SK-N-SH (cell line): ENCODE results near the gene CFAP251. TPM values are rescaled to one million over a fixed set of nuclear protein-coding genes. Genes with fewer than 3 reads are reported as not detected.
A peak's percentile ranks its signal among the peaks of the same experiment; 100 is the strongest.

ENCODE experiments used
- CTCF ChIA-PET: fragments of 300-600, 350-600 bp; formaldehyde crosslinking; extraction: SDS; loops from one replicate; lab custom pipeline; 2021; lab: Yijun Ruan, JAX
- POLR2A ChIA-PET: fragments of 350-600 bp; sonication (Branson Sonifier 250); formaldehyde crosslinking; extraction: SDS; loops from one replicate; lab custom pipeline; 2020; ENCODE audit warnings: antibody characterized with exemption, inconsistent platforms; lab: Yijun Ruan, JAX
- DNase-seq: peaks from one replicate; pipeline ENCODE4 v3.0.0; 2012
- H2AFZ ChIP-seq: fragments of 200-600 bp; sonication (generic); 2 replicates; pipeline ENCODE4 v1.8.1; 2016; ENCODE audit warnings: antibody characterized with exemption, mild to moderate bottlenecking, low read depth
- H3F3A ChIP-seq: fragments of 200-600 bp; sonication (generic); replicated peaks from 2 replicates; pipeline ENCODE3; 2016; ENCODE audit warnings: antibody characterized with exemption, mild to moderate bottlenecking; ENCODE audit not compliant: insufficient read depth
- H3K27ac ChIP-seq, 2 experiments: fragments of 200-500 bp in 1 of 2; fragments of 200-600 bp in 1 of 2; sonication (Bioruptor generic) in 1 of 2; sonication (generic), shearing (Covaris generic) in 1 of 2; 2 replicates each; pipeline versions ENCODE4 v1.5.1 to v1.6.1; 2014 to 2016; ENCODE audit warnings: low read depth in 2 of 2, inconsistent platforms in 1 of 2, low read length in 1 of 2, mild to moderate bottlenecking in 1 of 2, mixed read lengths in 1 of 2
- H3K27me3 ChIP-seq: fragments of 200-600 bp; sonication (generic), shearing (Covaris generic); 2 replicates; pipeline ENCODE4 v1.6.1; 2016; ENCODE audit warnings: mixed run types; ENCODE audit not compliant: insufficient read depth
- H3K36me3 ChIP-seq, 2 experiments: fragments of 200-500 bp in 1 of 2; fragments of 200-600 bp in 1 of 2; sonication (Bioruptor generic) in 1 of 2; sonication (generic) in 1 of 2; replicated peaks in 1 of 2; 2 replicates each; pipeline versions ENCODE3 to v1.5.1; 2014 to 2016; ENCODE audit warnings: low read length in 1 of 2, mild to moderate bottlenecking in 1 of 2; ENCODE audit not compliant: insufficient read depth in 2 of 2, control insufficient read depth in 1 of 2
- H3K4me1 ChIP-seq, 2 experiments: fragments of 200-500 bp in 1 of 2; fragments of 200-600 bp in 1 of 2; sonication (Bioruptor generic) in 1 of 2; sonication (generic), shearing (Covaris generic) in 1 of 2; 2 replicates each; pipeline versions ENCODE4 v1.5.1 to v1.6.1; 2014 to 2016; ENCODE audit warnings: low read depth in 1 of 2, low read length in 1 of 2, mixed run types in 1 of 2; ENCODE audit not compliant: insufficient read depth in 2 of 2, control insufficient read depth in 1 of 2
- H3K4me2 ChIP-seq: fragments of 200-600 bp; sonication (generic), shearing (Covaris generic); 2 replicates; pipeline ENCODE4 v1.6.1; 2017; ENCODE audit warnings: mixed run types
- H3K4me3 ChIP-seq, 2 experiments: fragments of 200-500 bp in 1 of 2; fragments of 200-600 bp in 1 of 2; sonication (Bioruptor generic) in 1 of 2; sonication (generic), shearing (Covaris generic) in 1 of 2; 2 replicates each; pipeline versions ENCODE4 v1.5.1 to v1.8.1; 2014 to 2016; ENCODE audit warnings: low read depth in 2 of 2, inconsistent platforms in 1 of 2, low read length in 1 of 2, mild to moderate bottlenecking in 1 of 2, mixed read lengths in 1 of 2, moderate library complexity in 1 of 2
- H3K79me2 ChIP-seq: fragments of 200-600 bp; sonication (generic); 2 replicates; pipeline ENCODE4 v1.8.1; 2017; ENCODE audit warnings: mild to moderate bottlenecking; ENCODE audit not compliant: insufficient read depth
- H3K9ac ChIP-seq: fragments of 200-600 bp; sonication (generic); 2 replicates; pipeline ENCODE4 v1.6.1; 2017; ENCODE audit warnings: mixed run types
- H3K9me2 ChIP-seq: fragments of 200-600 bp; sonication (generic); 2 replicates; pipeline ENCODE4 v1.6.1; 2017; ENCODE audit warnings: mixed run types
- H3K9me3 ChIP-seq: fragments of 200-600 bp; sonication (generic); 2 replicates; pipeline ENCODE4 v1.6.1; 2017; ENCODE audit warnings: mixed run types, mild to moderate bottlenecking, moderate library complexity
- H4K20me1 ChIP-seq: fragments of 200-600 bp; sonication (generic); 2 replicates; pipeline ENCODE4 v1.6.1; 2017; ENCODE audit warnings: mild to moderate bottlenecking, mixed run types; ENCODE audit not compliant: insufficient read depth
- CHD2 ChIP-seq: fragments of 150-350 bp; IDR thresholded peaks from 2 replicates; pipeline ENCODE4 v1.6.1; 2018; ENCODE audit warnings: low read length; ENCODE audit not compliant: partially characterized antibody
- ELF1 ChIP-seq: IDR thresholded peaks from 2 replicates; pipeline ENCODE4 v1.4.0; 2012
- GABPA ChIP-seq: IDR thresholded peaks from 2 replicates; pipeline ENCODE4 v1.4.0; 2012; ENCODE audit warnings: low read depth, mild to moderate bottlenecking
- GATA2 ChIP-seq: sonication (generic); formaldehyde crosslinking; IDR thresholded peaks from 2 replicates; pipeline ENCODE4 v1.5.0; 2020; ENCODE audit warnings: mild to moderate bottlenecking, missing genetic modification reagents
- JUND ChIP-seq: IDR thresholded peaks from 2 replicates; pipeline ENCODE4 v1.4.0; 2012
- MEF2A ChIP-seq: IDR thresholded peaks from 2 replicates; pipeline ENCODE4 v1.4.0; 2012; ENCODE audit warnings: low read depth, borderline replicate concordance
- NRF1 ChIP-seq: IDR thresholded peaks from 2 replicates; pipeline ENCODE4 v1.6.1; 2012; ENCODE audit warnings: low read depth, mild to moderate bottlenecking, low read length
- RAD21 ChIP-seq: IDR thresholded peaks from 2 replicates; pipeline ENCODE4 v1.6.1; 2012; ENCODE audit warnings: mild to moderate bottlenecking, low read length
- RFX5 ChIP-seq: IDR thresholded peaks from 2 replicates; pipeline ENCODE4 v1.6.1; 2012; ENCODE audit warnings: mild to moderate bottlenecking, improper control_type of control experiment, low read length
- SIN3A ChIP-seq: IDR thresholded peaks from 2 replicates; pipeline ENCODE4 v1.6.1; 2012; ENCODE audit warnings: low read depth, mild to moderate bottlenecking, low read length, moderate library complexity, borderline replicate concordance
- SMC3 ChIP-seq: IDR thresholded peaks from 2 replicates; pipeline ENCODE4 v1.6.1; 2012; ENCODE audit warnings: low read depth, low read length, improper control_type of control experiment
- TEAD4 ChIP-seq: IDR thresholded peaks from 2 replicates; pipeline ENCODE4 v1.4.0; 2012; ENCODE audit warnings: mild to moderate bottlenecking, borderline replicate concordance; ENCODE audit not compliant: insufficient read depth
- ZBTB33 ChIP-seq: IDR thresholded peaks from 2 replicates; pipeline ENCODE4 v1.4.0; 2012; ENCODE audit warnings: low read depth, borderline replicate concordance
- WGBS: methylation state at CpG from one replicate; pipeline ENCODE4 v1.1.6; 2017; ENCODE audit warnings: low lambda C conversion rate; 5-methylcytosine and 5-hydroxymethylcytosine counted together
- polyA plus RNA-seq, 3 experiments: library from polyadenylated mRNA; depleted of rRNA; stranded (reverse); fragments of >200 nt; gene quantifications; 2 replicates each; pipeline ENCODE4 v1.2.3, GENCODE V29; 2012
- TF ChIP-seq, protein P1 (sequence below): fragments of 150-350 bp; IDR thresholded peaks from 2 replicates; pipeline ENCODE4 v1.6.1; 2017; ENCODE audit warnings: antibody characterized with exemption, low read length, low read depth, borderline replicate concordance
- TF ChIP-seq, protein P2 (sequence below): IDR thresholded peaks from 2 replicates; pipeline ENCODE4 v1.6.1; 2012; ENCODE audit warnings: mild to moderate bottlenecking, low read depth, low read length, moderate library complexity
- TF ChIP-seq, protein P3 (sequence below): IDR thresholded peaks from 2 replicates; pipeline ENCODE4; 2012
- TF ChIP-seq, protein P4 (sequence below): fragments of 200-600 bp; sonication (generic); IDR thresholded peaks from 2 replicates; pipeline ENCODE4 v1.6.1; 2017; ENCODE audit warnings: antibody characterized with exemption, mild to moderate bottlenecking, moderate library complexity
- TF ChIP-seq, protein P5 (sequence below): fragments of 150-350 bp; IDR thresholded peaks from 2 replicates; pipeline ENCODE4 v1.6.1; 2016; ENCODE audit warnings: mild to moderate bottlenecking, low read depth, low read length

CFAP251 gene
- polyA plus RNA-seq, 1 of the 3 experiments (the other 2 are of a cell fraction) = 5.7 TPM

DNA sequence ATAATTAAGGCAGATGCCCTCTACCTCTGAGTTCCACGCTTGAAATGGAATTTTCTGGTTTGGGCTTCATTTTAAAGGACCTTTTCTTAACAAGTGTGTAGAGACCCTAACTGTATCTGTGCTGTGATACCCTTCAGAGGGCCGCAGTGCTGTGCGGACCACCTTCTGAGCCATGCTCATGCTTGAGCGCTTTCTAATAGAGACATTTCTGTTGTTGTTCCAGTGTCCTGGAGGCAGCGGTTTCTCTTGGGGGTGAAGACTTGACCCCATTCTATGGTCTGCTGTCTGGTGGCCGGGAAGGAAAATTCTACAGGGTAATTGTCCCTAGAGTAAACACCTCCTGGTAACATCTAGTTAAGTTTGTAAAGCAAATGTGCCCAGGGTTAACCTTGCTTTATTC, 56.6 kb downstream of the CFAP251 start:
- H3K4me2 ChIP-seq = no peak overlapping the region
- TF ChIP-seq, protein P1, sequence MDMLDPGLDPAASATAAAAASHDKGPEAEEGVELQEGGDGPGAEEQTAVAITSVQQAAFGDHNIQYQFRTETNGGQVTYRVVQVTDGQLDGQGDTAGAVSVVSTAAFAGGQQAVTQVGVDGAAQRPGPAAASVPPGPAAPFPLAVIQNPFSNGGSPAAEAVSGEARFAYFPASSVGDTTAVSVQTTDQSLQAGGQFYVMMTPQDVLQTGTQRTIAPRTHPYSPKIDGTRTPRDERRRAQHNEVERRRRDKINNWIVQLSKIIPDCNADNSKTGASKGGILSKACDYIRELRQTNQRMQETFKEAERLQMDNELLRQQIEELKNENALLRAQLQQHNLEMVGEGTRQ = no peak
- 0 out of 2 replicates have a peak, but pooled peaks have one; percentile 0 for TF ChIP-seq TEAD4
- TF ChIP-seq, all 33 proteins: peak for 1
- WGBS = 87% methylated on average over 6 of the region's 6 CpGs

DNA sequence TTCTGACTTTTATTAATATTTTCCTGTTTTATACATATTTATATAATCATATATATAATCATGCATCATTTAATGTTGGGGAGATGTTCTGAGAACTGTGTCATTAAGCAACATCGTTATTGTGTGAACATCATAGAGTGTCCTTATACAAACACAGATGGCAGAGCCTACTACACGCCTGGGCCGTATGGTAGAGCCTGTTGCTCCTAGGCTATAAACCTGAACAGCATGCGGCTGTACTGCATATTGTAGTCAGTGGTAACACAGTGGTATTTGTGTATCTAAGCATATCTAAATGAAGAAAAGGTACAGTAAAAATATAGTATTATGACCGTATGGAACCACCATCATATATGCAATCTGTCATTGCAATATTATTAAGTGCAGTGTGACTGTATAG, 58.6 kb downstream of the CFAP251 start:
- Histone ChIP-seq H3K79me2 (no peaks in the 10 kb centered on the region), H3K9ac (no peak overlapping the region), H2AFZ (no peak overlapping the region), H3K4me1 (peaks cover 0 to 9% of the 10 kb centered on the region in 2 experiments; a peak in 2 of 4 replicates), H3K27me3 (no peaks in the 10 kb centered on the region), H3K4me3 (no peak overlapping the region), H3K4me2 (no peak overlapping the region), H3K27ac (no peak overlapping the region), H3K9me2 (no peaks in the 10 kb centered on the region), H3K9me3 (no peaks in the 10 kb centered on the region), H4K20me1 (no peaks in the 10 kb centered on the region), H3K36me3 (no peaks in the 10 kb centered on the region), H3F3A (peaks cover under 1% of the 10 kb centered on the region)
- WGBS = 98% methylated on average over 5 of the region's 5 CpGs
- ChIA-PET POLR2A (no interaction called here), CTCF (no interaction called here)
- DNase-seq = no peak
- TF ChIP-seq RFX5 (no peak), GABPA (no peak), RAD21 (no peak), ELF1 (no peak), MEF2A (no peak), ZBTB33 (no peak), SMC3 (no peak), CHD2 (no peak), SIN3A (no peak), NRF1 (no peak), JUND (no peak), GATA2 (no peak)
- TF ChIP-seq, protein P2, sequence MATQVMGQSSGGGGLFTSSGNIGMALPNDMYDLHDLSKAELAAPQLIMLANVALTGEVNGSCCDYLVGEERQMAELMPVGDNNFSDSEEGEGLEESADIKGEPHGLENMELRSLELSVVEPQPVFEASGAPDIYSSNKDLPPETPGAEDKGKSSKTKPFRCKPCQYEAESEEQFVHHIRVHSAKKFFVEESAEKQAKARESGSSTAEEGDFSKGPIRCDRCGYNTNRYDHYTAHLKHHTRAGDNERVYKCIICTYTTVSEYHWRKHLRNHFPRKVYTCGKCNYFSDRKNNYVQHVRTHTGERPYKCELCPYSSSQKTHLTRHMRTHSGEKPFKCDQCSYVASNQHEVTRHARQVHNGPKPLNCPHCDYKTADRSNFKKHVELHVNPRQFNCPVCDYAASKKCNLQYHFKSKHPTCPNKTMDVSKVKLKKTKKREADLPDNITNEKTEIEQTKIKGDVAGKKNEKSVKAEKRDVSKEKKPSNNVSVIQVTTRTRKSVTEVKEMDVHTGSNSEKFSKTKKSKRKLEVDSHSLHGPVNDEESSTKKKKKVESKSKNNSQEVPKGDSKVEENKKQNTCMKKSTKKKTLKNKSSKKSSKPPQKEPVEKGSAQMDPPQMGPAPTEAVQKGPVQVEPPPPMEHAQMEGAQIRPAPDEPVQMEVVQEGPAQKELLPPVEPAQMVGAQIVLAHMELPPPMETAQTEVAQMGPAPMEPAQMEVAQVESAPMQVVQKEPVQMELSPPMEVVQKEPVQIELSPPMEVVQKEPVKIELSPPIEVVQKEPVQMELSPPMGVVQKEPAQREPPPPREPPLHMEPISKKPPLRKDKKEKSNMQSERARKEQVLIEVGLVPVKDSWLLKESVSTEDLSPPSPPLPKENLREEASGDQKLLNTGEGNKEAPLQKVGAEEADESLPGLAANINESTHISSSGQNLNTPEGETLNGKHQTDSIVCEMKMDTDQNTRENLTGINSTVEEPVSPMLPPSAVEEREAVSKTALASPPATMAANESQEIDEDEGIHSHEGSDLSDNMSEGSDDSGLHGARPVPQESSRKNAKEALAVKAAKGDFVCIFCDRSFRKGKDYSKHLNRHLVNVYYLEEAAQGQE = no peak
- TF ChIP-seq, protein P3, sequence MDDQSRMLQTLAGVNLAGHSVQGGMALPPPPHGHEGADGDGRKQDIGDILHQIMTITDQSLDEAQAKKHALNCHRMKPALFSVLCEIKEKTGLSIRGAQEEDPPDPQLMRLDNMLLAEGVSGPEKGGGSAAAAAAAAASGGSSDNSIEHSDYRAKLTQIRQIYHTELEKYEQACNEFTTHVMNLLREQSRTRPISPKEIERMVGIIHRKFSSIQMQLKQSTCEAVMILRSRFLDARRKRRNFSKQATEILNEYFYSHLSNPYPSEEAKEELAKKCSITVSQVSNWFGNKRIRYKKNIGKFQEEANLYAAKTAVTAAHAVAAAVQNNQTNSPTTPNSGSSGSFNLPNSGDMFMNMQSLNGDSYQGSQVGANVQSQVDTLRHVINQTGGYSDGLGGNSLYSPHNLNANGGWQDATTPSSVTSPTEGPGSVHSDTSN = no peak
- TF ChIP-seq, protein P4, sequence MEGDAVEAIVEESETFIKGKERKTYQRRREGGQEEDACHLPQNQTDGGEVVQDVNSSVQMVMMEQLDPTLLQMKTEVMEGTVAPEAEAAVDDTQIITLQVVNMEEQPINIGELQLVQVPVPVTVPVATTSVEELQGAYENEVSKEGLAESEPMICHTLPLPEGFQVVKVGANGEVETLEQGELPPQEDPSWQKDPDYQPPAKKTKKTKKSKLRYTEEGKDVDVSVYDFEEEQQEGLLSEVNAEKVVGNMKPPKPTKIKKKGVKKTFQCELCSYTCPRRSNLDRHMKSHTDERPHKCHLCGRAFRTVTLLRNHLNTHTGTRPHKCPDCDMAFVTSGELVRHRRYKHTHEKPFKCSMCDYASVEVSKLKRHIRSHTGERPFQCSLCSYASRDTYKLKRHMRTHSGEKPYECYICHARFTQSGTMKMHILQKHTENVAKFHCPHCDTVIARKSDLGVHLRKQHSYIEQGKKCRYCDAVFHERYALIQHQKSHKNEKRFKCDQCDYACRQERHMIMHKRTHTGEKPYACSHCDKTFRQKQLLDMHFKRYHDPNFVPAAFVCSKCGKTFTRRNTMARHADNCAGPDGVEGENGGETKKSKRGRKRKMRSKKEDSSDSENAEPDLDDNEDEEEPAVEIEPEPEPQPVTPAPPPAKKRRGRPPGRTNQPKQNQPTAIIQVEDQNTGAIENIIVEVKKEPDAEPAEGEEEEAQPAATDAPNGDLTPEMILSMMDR = no peak
- TF ChIP-seq, protein P5, sequence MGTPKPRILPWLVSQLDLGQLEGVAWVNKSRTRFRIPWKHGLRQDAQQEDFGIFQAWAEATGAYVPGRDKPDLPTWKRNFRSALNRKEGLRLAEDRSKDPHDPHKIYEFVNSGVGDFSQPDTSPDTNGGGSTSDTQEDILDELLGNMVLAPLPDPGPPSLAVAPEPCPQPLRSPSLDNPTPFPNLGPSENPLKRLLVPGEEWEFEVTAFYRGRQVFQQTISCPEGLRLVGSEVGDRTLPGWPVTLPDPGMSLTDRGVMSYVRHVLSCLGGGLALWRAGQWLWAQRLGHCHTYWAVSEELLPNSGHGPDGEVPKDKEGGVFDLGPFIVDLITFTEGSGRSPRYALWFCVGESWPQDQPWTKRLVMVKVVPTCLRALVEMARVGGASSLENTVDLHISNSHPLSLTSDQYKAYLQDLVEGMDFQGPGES = no peak

More for the DNA sequence above, 56.6 kb downstream of the CFAP251 start:
- H3K27me3 ChIP-seq = no peaks in the 10 kb centered on the region
- H3F3A ChIP-seq = peaks cover 5% of the 10 kb centered on the region
- ChIA-PET POLR2A (no interaction called here), CTCF (no interaction called here)
- H3K4me3 ChIP-seq = no peak overlapping the region
- no peak for DNase-seq
- H4K20me1 ChIP-seq = no peaks in the 10 kb centered on the region
- peaks cover 0 to 4% of the 10 kb centered on the region in 2 experiments for H3K36me3 ChIP-seq
- no peaks in the 10 kb centered on the region for H3K9me2 ChIP-seq
- H3K4me1 ChIP-seq = peaks cover 6 to 9% of the 10 kb centered on the region in 2 experiments; a peak in 3 of 4 replicates
- H2AFZ ChIP-seq = no peak overlapping the region
- no peak overlapping the region; a peak in 1 of 4 replicates for H3K27ac ChIP-seq
- H3K79me2 ChIP-seq = no peaks in the 10 kb centered on the region
- H3K9me3 ChIP-seq = no peaks in the 10 kb centered on the region
- H3K9ac ChIP-seq = no peak overlapping the region
